GM19193 (cell line): ENCODE data around the gene RHOBTB1.

Experiments
- POLR2A ChIP-seq: IDR thresholded peaks from 4 replicates; pipeline ENCODE4 v1.6.1; 2011; ENCODE audit not compliant: insufficient read depth, insufficient read length; ENCODE audit errors: extremely low read depth

Gene RHOBTB1

DNA sequence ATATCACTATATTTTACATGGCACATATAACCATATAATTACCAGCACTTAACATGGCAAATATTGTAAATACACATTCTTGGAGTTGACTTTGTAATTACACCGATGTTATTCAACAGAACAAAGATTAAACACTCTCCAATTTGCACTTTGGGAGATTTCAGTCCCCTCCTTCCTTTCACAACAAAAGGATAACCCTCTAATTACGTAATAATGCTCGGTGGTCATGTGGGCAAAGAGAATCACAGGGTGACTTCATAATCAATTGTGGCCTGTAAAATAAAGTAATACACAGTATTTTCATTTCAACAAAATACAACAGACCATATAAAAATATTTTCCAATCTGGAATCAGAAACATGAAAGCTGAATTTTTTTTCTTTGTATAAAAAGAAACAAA lies 73.2 kb downstream of the RHOBTB1 start:
- TF ChIP-seq POLR2A = no peak

DNA sequence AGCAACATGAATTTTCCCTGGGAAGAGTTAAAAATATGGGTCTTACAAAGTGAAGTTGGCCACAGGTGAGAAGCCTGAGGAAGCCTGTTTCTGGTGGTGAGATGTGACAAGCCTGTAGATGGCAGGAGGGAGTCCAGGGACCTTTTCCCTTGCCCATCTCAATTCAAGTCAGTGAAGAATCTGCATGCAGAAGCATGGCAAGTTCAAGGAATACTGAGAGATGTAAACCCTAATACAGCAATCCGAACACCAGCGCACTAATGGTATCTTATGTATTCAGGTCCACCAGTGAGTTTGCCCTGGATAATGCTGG lies 73.6 kb downstream of the RHOBTB1 start:
- no peak for TF ChIP-seq POLR2A

DNA sequence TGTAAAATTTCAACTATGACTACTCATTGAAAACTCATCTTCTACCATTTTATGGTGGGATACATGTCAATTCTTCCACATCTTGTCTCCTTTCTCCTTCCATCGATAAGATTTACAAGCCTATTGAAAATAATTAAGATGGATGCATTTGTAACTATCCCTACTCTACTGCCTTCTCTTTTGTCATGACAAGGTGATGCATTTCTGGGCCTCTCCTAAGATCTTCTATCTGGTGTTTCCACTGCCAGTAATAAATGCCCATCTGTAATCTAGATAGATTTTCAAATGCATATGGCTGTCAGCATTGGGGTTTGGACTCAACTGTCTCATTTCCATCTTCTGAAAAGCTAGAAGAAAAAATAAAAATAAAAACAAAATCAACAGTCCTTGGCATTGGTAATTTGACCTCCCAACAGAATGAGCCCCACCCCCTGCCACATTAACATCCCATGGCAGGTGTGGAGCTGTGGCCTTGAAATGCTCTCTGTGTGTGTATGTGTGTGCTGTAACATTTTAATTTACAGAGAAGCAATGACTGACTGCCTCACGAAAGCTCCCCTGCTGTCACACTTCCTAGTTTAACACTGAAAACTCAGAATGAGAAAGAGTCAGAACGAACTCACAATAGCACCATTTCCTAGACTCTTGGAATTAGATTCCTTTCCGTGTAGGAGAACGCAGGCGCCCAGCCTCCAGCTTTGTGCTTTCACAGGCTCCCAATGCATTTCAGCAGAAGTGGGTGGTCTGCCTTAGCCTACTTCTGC lies 74.2 kb downstream of the RHOBTB1 start:
- TF ChIP-seq POLR2A = no peak

DNA sequence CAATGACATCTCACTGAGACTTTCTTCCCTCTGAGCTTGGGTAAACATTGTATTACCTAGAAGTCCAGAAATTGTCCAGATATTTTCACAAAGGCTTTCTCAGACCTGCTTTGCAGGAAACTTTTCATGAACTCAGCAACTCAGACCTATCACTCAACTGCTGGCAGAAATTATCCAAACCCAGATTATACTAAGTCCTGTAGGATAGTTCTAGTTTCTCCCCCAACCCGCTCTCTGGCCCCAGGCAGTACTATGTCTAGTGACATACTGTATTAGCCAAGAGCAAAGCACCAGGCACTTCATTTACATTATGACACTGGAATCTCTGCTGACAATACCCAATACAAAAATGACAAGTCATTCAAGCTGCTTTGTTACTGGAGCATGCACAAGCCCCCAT lies 75.0 kb downstream of the RHOBTB1 start:
- no peak for TF ChIP-seq POLR2A

DNA sequence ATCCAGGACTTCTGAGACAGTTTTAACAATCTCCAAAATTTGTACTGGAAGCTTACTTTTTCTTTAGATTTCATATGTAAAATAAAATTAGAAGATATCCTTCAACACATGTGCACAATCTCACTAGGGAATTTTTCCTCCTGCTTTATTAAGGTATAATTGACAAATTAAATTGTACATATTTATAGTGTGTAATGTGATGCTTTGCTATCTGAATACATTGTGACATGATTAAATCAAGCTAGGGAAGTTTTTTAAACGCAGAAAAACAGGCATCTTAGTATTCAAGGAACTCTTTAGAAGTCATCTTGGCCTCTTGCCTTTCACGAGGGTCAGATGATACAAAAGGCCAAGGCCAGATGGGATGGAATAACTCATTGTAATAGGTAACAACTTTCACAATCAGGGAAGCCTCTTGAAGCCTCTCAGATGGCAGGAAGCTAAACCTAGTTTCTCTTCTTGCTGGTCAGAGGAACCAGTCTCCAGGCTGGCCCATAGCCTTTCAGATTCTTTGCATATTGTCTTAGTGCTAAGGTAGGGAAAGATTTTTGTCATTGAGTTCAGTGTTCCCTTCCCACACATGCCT lies 78.7 kb downstream of the RHOBTB1 start:
- TF ChIP-seq POLR2A = no peak

DNA sequence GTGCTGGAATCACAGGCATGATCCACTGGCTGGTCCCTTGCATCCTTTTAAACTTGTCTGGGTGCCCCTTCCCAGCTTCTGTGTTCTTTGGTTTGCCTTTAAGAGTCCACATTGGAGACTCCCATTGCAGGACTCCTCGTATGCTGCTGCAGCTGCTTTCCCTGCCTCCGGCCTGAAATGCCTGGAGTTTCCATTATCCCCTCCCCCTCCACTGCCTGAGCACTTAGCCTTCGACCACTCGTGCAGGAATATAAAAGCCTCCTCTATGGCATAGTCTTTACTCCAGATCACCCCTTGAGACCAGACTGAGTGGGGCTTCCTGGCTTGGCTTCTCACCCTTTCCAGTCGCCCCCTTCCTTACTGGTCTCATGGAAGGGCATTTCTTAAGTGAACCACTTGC lies 80.2 kb downstream of the RHOBTB1 start:
- TF ChIP-seq POLR2A = no peak

DNA sequence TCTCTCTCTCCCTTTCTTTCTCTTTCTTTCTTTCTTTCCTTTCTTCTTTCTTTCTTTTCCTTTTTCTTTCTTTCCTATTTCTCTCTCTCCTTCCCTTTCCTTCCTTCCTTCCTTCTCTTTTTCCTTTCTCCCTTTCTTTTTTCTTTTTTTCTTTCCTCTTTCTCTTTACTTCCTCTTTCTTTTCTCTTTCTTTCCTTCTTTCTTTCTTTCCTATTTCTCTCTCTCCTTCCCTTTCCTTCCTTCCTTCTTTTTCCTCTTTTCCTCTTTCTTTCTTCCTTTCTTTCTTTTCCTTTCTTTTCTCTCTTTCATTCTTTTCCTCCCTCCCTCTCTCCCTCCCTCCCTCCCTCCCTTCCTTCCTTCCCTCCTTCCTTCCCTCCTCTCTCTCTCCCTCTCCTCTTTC lies 81.5 kb downstream of the RHOBTB1 start:
- no peak for TF ChIP-seq POLR2A

DNA sequence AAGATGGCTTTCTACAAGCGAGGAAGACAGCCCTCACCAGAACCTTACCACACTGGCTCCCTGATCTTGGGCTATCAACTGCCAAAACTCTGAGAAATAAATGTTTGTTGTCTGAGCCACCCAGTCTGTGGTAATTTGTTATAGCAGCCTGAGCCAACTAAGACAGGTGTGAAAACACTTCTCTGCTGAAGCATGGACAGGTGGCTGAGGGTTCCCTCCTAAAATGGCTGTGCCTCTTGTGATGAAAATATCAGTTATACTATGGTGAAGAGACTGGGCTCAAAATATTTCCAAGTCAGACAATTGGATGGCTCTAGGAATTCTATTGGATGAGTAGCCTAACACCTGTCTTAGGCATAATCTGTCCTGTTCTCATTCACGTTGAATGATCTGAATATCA lies 87.6 kb downstream of the RHOBTB1 start:
- TF ChIP-seq POLR2A = no peak

DNA sequence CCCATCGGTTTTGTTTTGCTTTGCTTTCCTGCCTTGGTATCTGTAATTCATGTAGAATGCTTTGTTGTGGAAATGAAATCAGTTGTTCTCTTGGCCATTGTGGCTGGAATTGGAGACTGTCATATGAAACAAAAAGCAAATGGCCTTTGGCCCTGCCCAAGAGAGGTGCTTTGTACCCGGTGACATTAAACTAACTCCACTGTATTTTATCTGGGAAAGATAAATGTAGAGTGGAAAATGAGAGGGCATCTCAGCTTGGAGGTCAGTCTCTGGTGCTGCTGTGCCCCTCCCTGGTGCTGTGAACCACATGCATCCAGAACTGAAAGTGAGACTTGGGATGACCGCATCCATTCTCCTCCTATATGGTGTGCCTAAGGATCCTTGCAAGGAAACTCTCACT lies 90.3 kb downstream of the RHOBTB1 start:
- TF ChIP-seq POLR2A = no peak

DNA sequence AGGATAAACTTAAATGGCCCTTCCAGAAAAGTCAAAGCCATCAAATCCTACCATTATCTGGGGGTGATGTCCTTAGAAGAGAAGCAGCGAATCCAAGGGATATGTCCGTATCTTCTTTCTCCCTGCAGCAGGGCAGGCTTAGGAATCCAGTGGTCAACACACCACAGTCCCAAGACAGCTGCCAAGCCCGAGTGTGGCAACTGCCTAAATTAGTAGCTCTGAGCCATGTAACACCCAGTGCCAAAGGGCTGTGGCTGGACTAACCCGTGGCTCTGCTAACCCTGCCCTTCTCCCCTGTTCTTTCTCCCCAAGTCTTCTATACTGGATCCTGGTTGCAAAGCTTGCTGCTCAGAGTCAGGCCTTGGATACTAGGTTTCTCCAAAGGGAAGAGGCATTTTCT lies 90.9 kb downstream of the RHOBTB1 start:
- TF ChIP-seq POLR2A = no peak

DNA sequence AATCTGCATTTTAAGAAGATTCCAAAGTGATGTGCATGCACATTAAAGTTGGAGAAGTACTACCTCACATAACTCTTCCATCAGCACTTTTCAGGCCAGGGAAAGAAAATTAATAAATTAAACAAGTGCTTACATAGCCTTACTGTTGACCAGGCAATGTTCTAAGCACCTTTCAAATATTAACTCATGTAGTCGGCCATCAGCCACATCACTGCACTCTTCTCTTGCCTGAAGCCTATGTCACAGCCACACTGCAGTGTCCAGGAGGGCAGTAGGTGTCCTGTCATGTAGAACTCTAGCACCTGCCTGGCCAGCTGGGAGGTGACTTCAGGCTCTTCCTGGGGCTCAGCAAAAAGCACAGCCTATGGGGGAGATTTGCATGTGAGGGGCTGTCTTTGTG lies 94.2 kb downstream of the RHOBTB1 start:
- no peak for TF ChIP-seq POLR2A

DNA sequence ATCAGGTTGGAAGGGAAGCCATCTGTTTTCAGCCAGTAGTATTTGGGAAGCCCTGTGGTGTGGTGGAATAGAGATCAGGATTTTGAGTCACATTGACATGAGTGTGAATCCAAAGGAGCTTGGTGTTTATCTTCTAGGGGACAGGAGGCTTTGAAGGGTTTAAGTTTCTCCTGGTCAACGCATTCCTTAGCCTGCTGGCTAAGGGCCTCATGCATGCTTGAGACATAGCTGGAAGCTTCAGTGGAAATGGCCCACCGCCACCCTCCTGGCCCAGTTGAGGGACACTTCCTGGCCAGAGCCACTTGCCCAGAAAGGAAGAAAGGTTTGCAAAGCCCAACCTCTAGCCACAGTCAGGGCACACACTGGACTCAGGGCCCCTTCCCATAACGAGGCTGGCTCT lies 94.8 kb downstream of the RHOBTB1 start:
- no peak for TF ChIP-seq POLR2A

DNA sequence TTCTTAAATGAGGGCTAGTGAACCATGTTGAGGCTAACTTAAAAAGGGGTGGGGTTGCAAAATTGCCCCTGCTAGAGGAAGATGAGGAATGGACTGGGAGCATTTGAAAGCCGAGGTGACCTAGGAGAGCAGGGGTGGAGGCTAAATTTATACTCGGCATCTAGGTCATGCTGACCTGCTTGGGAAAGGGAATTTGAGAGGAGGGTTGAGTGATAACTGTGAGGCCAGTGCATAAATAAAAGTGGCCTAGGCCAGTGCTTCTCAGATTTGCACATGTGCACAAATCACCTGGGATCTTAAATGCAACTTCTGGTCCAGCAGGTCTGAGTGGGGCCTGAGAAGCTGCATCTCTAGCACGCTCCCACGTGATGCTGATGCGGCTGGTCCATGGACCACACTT lies 95.3 kb downstream of the RHOBTB1 start:
- TF ChIP-seq POLR2A = no peak

DNA sequence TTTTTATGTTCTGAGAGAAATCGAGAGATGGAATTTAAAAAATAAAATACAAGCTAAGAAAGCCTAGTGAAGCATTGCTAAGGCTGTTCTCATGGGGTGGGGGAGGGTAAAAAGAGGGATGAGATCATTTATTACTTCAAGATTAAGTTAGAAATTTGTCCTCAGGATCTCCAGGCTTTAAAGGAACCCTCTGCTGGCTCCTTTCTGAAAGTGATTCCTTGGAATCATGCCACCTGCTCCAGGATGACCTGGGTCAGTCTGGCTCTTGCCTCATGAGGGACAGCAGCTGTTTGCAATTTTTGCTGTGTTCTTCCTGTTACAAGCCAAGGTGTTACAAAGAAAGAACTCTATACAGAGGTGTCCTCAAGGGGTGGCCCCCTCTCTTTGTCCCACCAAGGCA lies 95.9 kb downstream of the RHOBTB1 start:
- no peak for TF ChIP-seq POLR2A

DNA sequence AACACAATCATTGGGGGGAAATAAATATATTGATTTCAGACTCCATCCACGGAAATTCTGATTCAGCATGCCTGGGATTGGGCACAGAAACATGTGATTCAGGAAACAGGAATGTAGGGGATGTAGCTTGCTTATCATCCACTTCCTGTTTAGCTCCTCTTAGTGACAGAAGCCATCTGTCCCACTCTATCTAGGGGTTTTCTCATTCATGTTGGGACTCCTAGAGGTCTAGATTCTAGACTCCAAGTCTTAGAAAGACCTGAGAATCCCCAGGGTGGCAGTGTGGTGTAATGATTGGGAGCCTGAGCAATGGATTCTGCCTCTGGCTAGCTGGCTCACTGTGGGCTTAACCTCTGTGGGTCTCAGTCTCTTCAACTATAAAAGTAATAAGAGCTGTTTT lies 97.8 kb downstream of the RHOBTB1 start:
- TF ChIP-seq POLR2A = no peak

DNA sequence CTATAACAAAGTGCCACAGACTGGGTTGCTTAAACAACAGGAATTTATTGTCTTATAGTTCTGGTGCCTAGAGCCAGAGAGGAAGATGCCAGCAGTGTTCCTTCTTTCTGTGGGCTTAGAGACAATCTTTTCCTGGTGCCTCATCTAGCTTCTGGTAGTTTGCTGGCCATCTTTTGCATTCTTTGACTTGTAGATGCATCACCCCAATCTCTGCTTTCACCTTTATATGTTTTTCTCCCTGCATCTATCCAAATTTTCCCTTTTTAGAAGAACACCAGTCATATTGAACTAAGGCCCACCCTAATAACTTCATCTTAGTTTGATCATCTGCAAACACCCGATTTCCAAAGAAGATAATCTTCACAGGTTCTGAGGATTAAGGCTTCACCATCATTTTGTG lies 98.9 kb downstream of the RHOBTB1 start:
- TF ChIP-seq POLR2A = no peak

DNA sequence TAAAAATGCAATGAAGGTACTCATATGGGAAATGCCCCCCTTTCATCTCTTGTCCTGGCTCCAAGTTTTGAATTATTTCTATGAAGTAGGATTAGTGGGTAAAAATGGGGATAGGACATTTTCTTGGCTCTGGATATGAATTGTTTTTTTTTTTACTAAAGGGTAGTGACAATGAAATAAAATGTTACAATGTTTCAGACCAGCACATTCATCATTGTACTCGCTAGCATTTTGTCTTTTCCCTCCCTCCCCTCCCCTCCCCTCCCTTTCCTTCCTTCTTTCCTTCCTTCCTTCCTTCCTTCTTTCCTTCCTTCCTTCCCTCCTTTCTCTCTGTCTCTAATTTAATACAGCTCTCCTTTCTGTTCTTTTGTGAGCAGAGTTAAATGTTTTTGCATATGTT lies 101.3 kb downstream of the RHOBTB1 start:
- TF ChIP-seq POLR2A = no peak

DNA sequence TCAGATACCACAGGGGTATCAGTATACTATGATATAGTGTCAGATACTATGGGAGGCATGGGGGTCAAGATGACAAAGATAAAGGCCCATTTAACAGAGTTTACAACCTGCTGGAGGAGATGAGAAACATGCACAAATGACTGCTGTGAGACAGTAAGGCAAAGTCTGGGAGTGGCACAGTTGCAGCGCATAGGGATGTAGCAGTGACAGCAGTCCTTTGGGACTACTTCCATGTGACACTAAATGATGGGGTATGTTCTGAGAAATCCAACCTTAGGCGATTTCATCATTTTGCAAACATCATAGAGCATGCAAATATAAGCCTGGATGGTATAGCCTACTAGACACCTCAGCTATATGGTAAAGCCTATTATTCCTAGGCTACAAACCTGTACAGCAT lies 108.9 kb downstream of the RHOBTB1 start:
- TF ChIP-seq POLR2A = no peak

DNA sequence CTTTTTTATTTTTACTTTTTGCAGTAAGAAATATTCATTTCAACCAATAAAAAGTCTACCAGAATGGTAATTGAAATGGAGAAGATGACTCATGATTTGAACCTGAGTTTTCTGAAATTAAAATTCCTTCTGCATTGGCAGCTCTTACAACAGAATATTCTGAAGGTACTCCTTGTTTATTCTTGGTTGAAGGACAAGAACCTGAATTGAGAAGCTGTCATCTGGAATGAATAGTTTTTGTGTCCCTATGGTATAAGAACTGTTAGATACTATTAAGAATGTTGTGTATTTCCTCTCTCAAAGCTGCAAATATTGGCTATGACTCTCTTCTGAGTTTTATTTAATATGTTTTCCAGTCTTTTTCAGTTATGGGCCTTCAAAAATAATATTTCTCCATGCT lies 109.6 kb downstream of the RHOBTB1 start:
- TF ChIP-seq POLR2A = no peak
